GM12878 (cell line): Measurements from ENCODE around the gene HPGD. TPM values are rescaled to one million over a fixed set of nuclear protein-coding genes. Genes with fewer than 3 reads are reported as not detected.
"Not testable (repeated sequence)": the region's sequence is repeated elsewhere in the genome, so short reads cannot be mapped to it uniquely, and the experiment has no call there.

ENCODE experiments used
- ATAC-seq: fragments of 200-7000 bp; cut with Tn5 transposase; 3 replicates; pipeline ENCODE4 v1.9.1; 2020; ENCODE audit warnings: mild to moderate bottlenecking, moderate library complexity
- BruUV-seq: library from RNA; stranded (reverse); fragments of 400-500 nt; replicated peaks from 2 replicates; lab custom pipeline; 2021; lab: Mats Ljungman, UMichigan
- CTCF ChIA-PET: fragments of 300-600 bp; sonication (Branson Sonifier 250); formaldehyde crosslinking; extraction: SDS; loops from one replicate; lab custom pipeline; 2021; ENCODE audit warnings: inconsistent platforms; lab: Yijun Ruan, JAX
- POLR2A ChIA-PET: fragments of 350-600 bp; formaldehyde crosslinking; extraction: SDS; loops from one replicate; lab custom pipeline; 2021; ENCODE audit warnings: inconsistent platforms; lab: Charles Lee
- RAD21 ChIA-PET: fragments of 300-600 bp; sonication (Branson Sonifier 250); formaldehyde crosslinking; loops from one replicate; lab custom pipeline; 2023; ENCODE audit warnings: antibody characterized with exemption; ENCODE audit not compliant: unreplicated experiment; lab: Charles Lee
- SMC1A ChIA-PET: fragments of 300-600 bp; sonication (Branson Sonifier 250); formaldehyde crosslinking; loops from one replicate; lab custom pipeline; 2023; ENCODE audit not compliant: unreplicated experiment, uncharacterized antibody; lab: Charles Lee
- DNase-seq: peaks from one replicate; pipeline ENCODE4 v3.0.0-alpha.2; 2011; ENCODE audit warnings: low read depth, low spot score
- FAIRE-seq: peaks from 3 replicates; lab custom pipeline; 2011; peaks lifted over from hg19 to GRCh38; lab: Jason Lieb, UNC
- H2AFZ ChIP-seq: 2 replicates; pipeline ENCODE4 v1.6.0; 2011; ENCODE audit warnings: low read depth, low read length, control low read depth; ENCODE audit not compliant: control insufficient read depth
- H3K27ac ChIP-seq: 2 replicates; pipeline ENCODE4 v1.5.1; 2011; ENCODE audit warnings: control low read depth; ENCODE audit not compliant: control insufficient read depth, insufficient read depth
- H3K27me3 ChIP-seq, 2 experiments: replicated peaks in 1 of 2; 2 replicates each; pipeline versions ENCODE4 v1.6.0 to v1.6.1; 2011; ENCODE audit warnings: low read length in 1 of 2; ENCODE audit not compliant: control insufficient read depth in 2 of 2, insufficient read depth in 2 of 2
- H3K36me3 ChIP-seq, 2 experiments: 2 replicates each; pipeline ENCODE4 v1.5.1; 2011; ENCODE audit warnings: low read length in 1 of 2; ENCODE audit not compliant: control insufficient read depth in 2 of 2, insufficient read depth in 2 of 2
- H3K4me1 ChIP-seq: 2 replicates; pipeline ENCODE4 v1.6.1; 2011; ENCODE audit warnings: mild to moderate bottlenecking, low read length, moderate library complexity, mixed read lengths; ENCODE audit not compliant: control insufficient read depth, insufficient read depth
- H3K4me2 ChIP-seq: 2 replicates; pipeline ENCODE4 v1.6.0; 2011; ENCODE audit warnings: control low read depth; ENCODE audit not compliant: control insufficient read depth, insufficient read depth
- H3K4me3 ChIP-seq: fragments of 200-600 bp; sonication (generic); 2 replicates; pipeline ENCODE4 v1.5.1; 2016
- H3K79me2 ChIP-seq: 2 replicates; pipeline ENCODE4 v1.6.0; 2011; ENCODE audit warnings: low read length; ENCODE audit not compliant: control insufficient read depth, insufficient read depth
- H3K9ac ChIP-seq: 2 replicates; pipeline ENCODE4 v1.8.0; 2011; ENCODE audit warnings: low read length, control low read depth, mixed read lengths; ENCODE audit not compliant: control insufficient read depth, insufficient read depth
- H3K9me3 ChIP-seq: replicated peaks from 3 replicates; pipeline ENCODE4 v1.5.1; 2011; ENCODE audit warnings: mild to moderate bottlenecking, low read length; ENCODE audit not compliant: control insufficient read depth, insufficient read depth
- H4K20me1 ChIP-seq: 2 replicates; pipeline ENCODE4 v1.6.0; 2011; ENCODE audit not compliant: control insufficient read depth, insufficient read depth
- ATF7 ChIP-seq: fragments of 450-650 bp; IDR thresholded peaks from 2 replicates; pipeline ENCODE4 v1.6.1; 2016; ENCODE audit warnings: low read depth, mild to moderate bottlenecking
- CHD1 ChIP-seq: IDR thresholded peaks from 2 replicates; pipeline ENCODE4 v1.6.1; 2012; ENCODE audit warnings: low read depth, low read length, improper control_type of control experiment
- EGR1 ChIP-seq, 2 experiments: IDR thresholded peaks; 1 replicate in 1 of 2; 2 replicates in 1 of 2; pipeline ENCODE4 v1.6.1; 2011 to 2012; ENCODE audit warnings: low read depth in 2 of 2, low read length in 2 of 2, borderline replicate concordance in 1 of 2, mild to moderate bottlenecking in 1 of 2, moderate library complexity in 1 of 2
- GATAD2B ChIP-seq: fragments of 450-650 bp; conservative IDR thresholded peaks from 2 replicates; pipeline ENCODE4 v1.6.1; 2017; ENCODE audit warnings: low read depth, mild to moderate bottlenecking, moderate library complexity
- MEF2A ChIP-seq: IDR thresholded peaks from 2 replicates; pipeline ENCODE4 v1.6.1; 2011; ENCODE audit warnings: low read depth, mild to moderate bottlenecking, low read length, moderate library complexity; ENCODE audit not compliant: insufficient read depth
- MYB ChIP-seq: fragments of 150-350 bp; IDR thresholded peaks from 2 replicates; pipeline ENCODE4 v1.6.1; 2014; ENCODE audit warnings: mild to moderate bottlenecking, low read depth, low read length, borderline replicate concordance
- PAX8 ChIP-seq: fragments of 450-650 bp; IDR thresholded peaks from 2 replicates; pipeline ENCODE4 v1.6.1; 2017; ENCODE audit warnings: mild to moderate bottlenecking, moderate library complexity
- POU2F2 ChIP-seq: IDR thresholded peaks from 3 replicates; pipeline ENCODE4 v1.6.1; 2011; ENCODE audit warnings: low read depth, mild to moderate bottlenecking, low read length, borderline replicate concordance
- RCOR1 ChIP-seq: conservative IDR thresholded peaks from 2 replicates; pipeline ENCODE4 v1.6.1; 2012; ENCODE audit warnings: low read depth, low read length, improper control_type of control experiment
- SIN3A ChIP-seq: IDR thresholded peaks from 2 replicates; pipeline ENCODE4 v1.6.1; 2012; ENCODE audit warnings: low read depth, low read length, improper control_type of control experiment
- WGBS: methylation state at CpG from one replicate; pipeline ENCODE4 v1.1.6; 2016; ENCODE audit warnings: low lambda C conversion rate; ENCODE audit not compliant: insufficient replicate concordance, insufficient coverage; ENCODE audit errors: missing lambda C conversion rate; 5-methylcytosine and 5-hydroxymethylcytosine counted together
- in situ Hi-C: fragments of 300-500 bp; cut with MboI; formaldehyde crosslinking; loops from 9 replicates; pipeline ENCODE4 v1.14.3; 2018; ENCODE audit warnings: mixed read lengths
- intact Hi-C: fragments of 100-400 bp; cut with micrococcal nuclease; formaldehyde crosslinking; loops from one replicate; pipeline ENCODE4 v1.14.2; 2022; ENCODE audit not compliant: unreplicated experiment
- polyA plus RNA-seq, 11 experiments: library from polyadenylated mRNA; depleted of rRNA in 4 of 11; unstranded in 6 of 11; stranded (reverse) in 5 of 11; fragments of >200 nt; fragmentation: Nextera tagmentation in 4 of 11; fragmentation: Illumina TruSeq in 1 of 11; extraction: Ambion mirVana in 4 of 11; extraction: Trizol in 1 of 11; gene quantifications; 1 replicate in 1 of 11; 2 replicates in 10 of 11; pipeline versions ENCODE4 v1.2.1 to v1.2.3, GENCODE V29; 2011 to 2016; ENCODE audit warnings: inconsistent platforms in 2 of 11, missing spikeins in 2 of 11, low read depth in 1 of 11
- total RNA-seq, 4 experiments: library from RNA; depleted of rRNA in 3 of 4; stranded (reverse); fragments of >200 nt in 3 of 4; fragmentation: Illumina TruSeq in 1 of 4; extraction: Trizol in 1 of 4; gene quantifications; 2 replicates each; pipeline versions ENCODE4 v1.2.1 to v1.2.3, GENCODE V29; 2013 to 2021
- TF ChIP-seq, protein P1 (sequence below): fragments of 450-650 bp; IDR thresholded peaks from 2 replicates; pipeline ENCODE4 v1.6.1; 2016; ENCODE audit warnings: mild to moderate bottlenecking
- TF ChIP-seq, protein P2 (sequence below): fragments of 450-650 bp; IDR thresholded peaks from 2 replicates; pipeline ENCODE4 v1.6.1; 2014; ENCODE audit warnings: mild to moderate bottlenecking
- TF ChIP-seq, protein P3 (sequence below): fragments of 450-650 bp; formaldehyde crosslinking; IDR thresholded peaks from 2 replicates; pipeline ENCODE4 v1.4.0; 2022; ENCODE audit warnings: mild to moderate bottlenecking, moderate library complexity

Gene HPGD
- total and polyA plus RNA-seq, 10 of the 15 experiments (the other 5 are each of a cell fraction or from before 2014, with no cell fraction given) = 0.07 to 0.41 (median 0.24) TPM; not detected in 7

DNA sequence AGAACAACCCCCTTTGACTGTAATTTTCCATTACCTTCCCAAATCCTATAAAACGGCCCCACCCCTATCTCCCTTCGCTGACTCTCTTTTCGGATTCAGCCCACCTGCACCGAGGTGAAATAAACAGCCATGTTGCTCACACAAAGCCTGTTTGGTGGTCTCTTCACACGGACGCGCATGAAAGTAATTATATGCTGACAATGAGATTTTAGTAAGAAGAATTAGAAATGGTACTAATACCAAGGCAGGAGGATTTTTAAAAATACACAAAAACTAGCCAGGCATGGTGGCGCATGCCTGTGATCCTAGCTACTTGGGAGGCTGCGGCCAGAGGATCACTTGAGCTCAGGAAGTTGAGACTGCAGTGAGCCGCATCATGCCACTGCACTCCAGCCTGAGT, 33.9 kb downstream of the HPGD start:
- H3K4me3 ChIP-seq, SMC1A ChIA-PET, BruUV-seq, ATAC-seq, RAD21 ChIA-PET, H3K27me3 ChIP-seq, in situ Hi-C loops, H3K36me3 ChIP-seq, H4K20me1 ChIP-seq, H3K9me3 ChIP-seq, H3K27ac ChIP-seq, DNase-seq, H3K4me2 ChIP-seq, H3K9ac ChIP-seq, H3K4me1 ChIP-seq, intact Hi-C loops, H3K79me2 ChIP-seq, FAIRE-seq, CTCF ChIA-PET, H2AFZ ChIP-seq, POLR2A ChIA-PET: not testable (repeated sequence)
- WGBS = 61% methylated on average over 10 of the region's 10 CpGs

DNA sequence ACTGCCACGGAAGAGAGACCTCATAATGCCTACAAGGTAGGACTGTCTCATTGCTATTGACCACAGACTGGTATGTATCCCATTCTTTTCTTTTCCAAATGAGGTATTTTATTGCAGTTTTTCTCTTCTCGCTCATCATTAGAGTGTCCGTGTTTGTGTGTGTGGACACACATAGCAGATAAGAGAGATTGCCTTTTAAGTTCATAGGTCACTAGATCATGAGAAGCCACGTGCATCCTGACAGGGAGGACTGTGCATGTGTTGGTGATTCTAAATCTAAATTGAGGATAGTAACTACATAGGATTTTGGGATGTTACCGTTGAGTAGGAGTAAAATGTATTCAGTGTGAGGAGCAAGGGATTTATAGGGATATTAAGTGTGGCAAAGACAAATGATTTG, 37.3 kb downstream of the HPGD start:
- no TSS peak for BruUV-seq
- SMC1A ChIA-PET = no interaction called here
- DNase-seq (no peak), FAIRE-seq (no peak), ATAC-seq (no peak)
- in situ Hi-C loops (no loop called here), intact Hi-C loops (no loop called here)
- RAD21 ChIA-PET = no interaction called here
- Histone ChIP-seq H3K9ac (no peak overlapping the region), H3K4me2 (no peak overlapping the region), H3K36me3 (no peaks in the 10 kb centered on the region), H3K9me3 (no peaks in the 10 kb centered on the region), H3K4me1 (no peaks in the 10 kb centered on the region), H3K4me3 (no peak overlapping the region), H2AFZ (no peak overlapping the region), H3K27ac (no peak overlapping the region), H4K20me1 (no peaks in the 10 kb centered on the region), H3K79me2 (no peaks in the 10 kb centered on the region), H3K27me3 (no peaks in the 10 kb centered on the region)
- CTCF ChIA-PET = no interaction called here
- POLR2A ChIA-PET = no interaction called here
- 40% methylated on average over 5 of the region's 5 CpGs for WGBS
- TF ChIP-seq, protein P1, sequence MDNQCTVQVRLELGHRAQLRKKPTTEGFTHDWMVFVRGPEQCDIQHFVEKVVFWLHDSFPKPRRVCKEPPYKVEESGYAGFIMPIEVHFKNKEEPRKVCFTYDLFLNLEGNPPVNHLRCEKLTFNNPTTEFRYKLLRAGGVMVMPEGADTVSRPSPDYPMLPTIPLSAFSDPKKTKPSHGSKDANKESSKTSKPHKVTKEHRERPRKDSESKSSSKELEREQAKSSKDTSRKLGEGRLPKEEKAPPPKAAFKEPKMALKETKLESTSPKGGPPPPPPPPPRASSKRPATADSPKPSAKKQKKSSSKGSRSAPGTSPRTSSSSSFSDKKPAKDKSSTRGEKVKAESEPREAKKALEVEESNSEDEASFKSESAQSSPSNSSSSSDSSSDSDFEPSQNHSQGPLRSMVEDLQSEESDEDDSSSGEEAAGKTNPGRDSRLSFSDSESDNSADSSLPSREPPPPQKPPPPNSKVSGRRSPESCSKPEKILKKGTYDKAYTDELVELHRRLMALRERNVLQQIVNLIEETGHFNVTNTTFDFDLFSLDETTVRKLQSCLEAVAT = no peak
- TF ChIP-seq EGR1 (IDR thresholded peaks at IDR 0.05; ENCODE audit: borderline replicate concordance in 1 of 2, low read depth in 2 of 2, low read length in 2 of 2) = no peak
- no peak for TF ChIP-seq POU2F2
- TF ChIP-seq, protein P2, sequence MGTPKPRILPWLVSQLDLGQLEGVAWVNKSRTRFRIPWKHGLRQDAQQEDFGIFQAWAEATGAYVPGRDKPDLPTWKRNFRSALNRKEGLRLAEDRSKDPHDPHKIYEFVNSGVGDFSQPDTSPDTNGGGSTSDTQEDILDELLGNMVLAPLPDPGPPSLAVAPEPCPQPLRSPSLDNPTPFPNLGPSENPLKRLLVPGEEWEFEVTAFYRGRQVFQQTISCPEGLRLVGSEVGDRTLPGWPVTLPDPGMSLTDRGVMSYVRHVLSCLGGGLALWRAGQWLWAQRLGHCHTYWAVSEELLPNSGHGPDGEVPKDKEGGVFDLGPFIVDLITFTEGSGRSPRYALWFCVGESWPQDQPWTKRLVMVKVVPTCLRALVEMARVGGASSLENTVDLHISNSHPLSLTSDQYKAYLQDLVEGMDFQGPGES = no peak
- no peak for TF ChIP-seq CHD1
- TF ChIP-seq SIN3A = no peak
- TF ChIP-seq MEF2A = no peak
- no peak for TF ChIP-seq MYB
- no peak for TF ChIP-seq RCOR1
- TF ChIP-seq, protein P3, sequence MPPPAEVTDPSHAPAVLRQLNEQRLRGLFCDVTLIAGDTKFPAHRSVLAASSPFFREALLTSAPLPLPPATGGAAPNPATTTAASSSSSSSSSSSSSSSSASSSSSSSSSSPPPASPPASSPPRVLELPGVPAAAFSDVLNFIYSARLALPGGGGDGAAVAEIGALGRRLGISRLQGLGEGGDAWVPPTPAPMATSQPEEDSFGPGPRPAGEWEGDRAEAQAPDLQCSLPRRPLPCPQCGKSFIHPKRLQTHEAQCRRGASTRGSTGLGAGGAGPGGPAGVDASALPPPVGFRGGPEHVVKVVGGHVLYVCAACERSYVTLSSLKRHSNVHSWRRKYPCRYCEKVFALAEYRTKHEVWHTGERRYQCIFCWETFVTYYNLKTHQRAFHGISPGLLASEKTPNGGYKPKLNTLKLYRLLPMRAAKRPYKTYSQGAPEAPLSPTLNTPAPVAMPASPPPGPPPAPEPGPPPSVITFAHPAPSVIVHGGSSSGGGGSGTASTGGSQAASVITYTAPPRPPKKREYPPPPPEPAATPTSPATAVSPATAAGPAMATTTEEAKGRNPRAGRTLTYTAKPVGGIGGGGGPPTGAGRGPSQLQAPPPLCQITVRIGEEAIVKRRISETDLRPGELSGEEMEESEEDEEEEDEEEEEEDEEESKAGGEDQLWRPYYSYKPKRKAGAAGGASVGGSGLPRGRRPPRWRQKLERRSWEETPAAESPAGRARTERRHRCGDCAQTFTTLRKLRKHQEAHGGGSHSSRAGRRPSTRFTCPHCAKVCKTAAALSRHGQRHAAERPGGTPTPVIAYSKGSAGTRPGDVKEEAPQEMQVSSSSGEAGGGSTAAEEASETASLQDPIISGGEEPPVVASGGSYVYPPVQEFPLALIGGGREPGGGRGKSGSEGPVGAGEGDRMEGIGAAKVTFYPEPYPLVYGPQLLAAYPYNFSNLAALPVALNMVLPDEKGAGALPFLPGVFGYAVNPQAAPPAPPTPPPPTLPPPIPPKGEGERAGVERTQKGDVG (CRISPR knock-in tag) = no peak
- TF ChIP-seq PAX8 = no peak
- no peak for TF ChIP-seq ATF7
- TF ChIP-seq GATAD2B = no peak
